K562 (cell line): Measurements from ENCODE around the gene CRB2. TPM values are rescaled to one million over a fixed set of nuclear protein-coding genes. Genes with fewer than 3 reads are reported as not detected.

Experiments used
- ATAC-seq: fragments of 200-7000 bp; cut with Tn5 transposase; 3 replicates; pipeline ENCODE4 v1.9.1; 2020; ENCODE audit warnings: moderate library complexity
- BruUV-seq: library from RNA; stranded (reverse); fragments of 400-500 nt; replicated peaks from 2 replicates; lab custom pipeline; 2021; lab: Mats Ljungman, UMichigan
- CTCF ChIA-PET: fragments of 300-600 bp; formaldehyde crosslinking; extraction: SDS; loops from one replicate; lab custom pipeline; 2021; ENCODE audit warnings: low intra/inter-chr PET ratio; lab: Yijun Ruan, JAX
- POLR2A ChIA-PET: fragments of 300-600, 350-650 bp; sonication (Branson Sonifier 250); formaldehyde crosslinking; extraction: SDS; loops from one replicate; lab custom pipeline; 2021; ENCODE audit warnings: antibody characterized with exemption, inconsistent platforms; lab: Yijun Ruan, JAX
- DNase-seq, 4 experiments: peaks; one replicate each; pipeline versions ENCODE4 v3.0.0 to v3.0.0-alpha.2; 2011 to 2018; ENCODE audit warnings: low spot score in 3 of 4, mixed read lengths in 3 of 4; ENCODE audit errors: extremely low read depth in 1 of 4
- FAIRE-seq: peaks from 2 replicates; lab custom pipeline; 2011; peaks lifted over from hg19 to GRCh38; lab: Jason Lieb, UNC
- H2AFZ ChIP-seq: 2 replicates; pipeline ENCODE4 v1.6.0; 2011; ENCODE audit warnings: low read depth, low read length, control low read depth, inconsistent platforms
- H3K27ac ChIP-seq: fragments of 200-600 bp; 3 replicates; pipeline ENCODE4 v1.8.0; 2011; ENCODE audit warnings: low read depth, mild to moderate bottlenecking, control low read depth, inconsistent platforms, low read length, moderate library complexity, mixed read lengths; ENCODE audit errors: extremely low read depth
- H3K27me3 ChIP-seq, 2 experiments: fragments of 300-600 bp in 1 of 2; 2 replicates in 1 of 2; 3 replicates in 1 of 2; pipeline versions ENCODE4 v1.6.0 to v1.8.0; 2011; ENCODE audit warnings: inconsistent platforms in 2 of 2, low read length in 2 of 2, mild to moderate bottlenecking in 1 of 2, mixed read lengths in 1 of 2, moderate library complexity in 1 of 2; ENCODE audit not compliant: control insufficient read depth in 2 of 2, insufficient read depth in 2 of 2
- H3K36me3 ChIP-seq: fragments of 300-600 bp; 3 replicates; pipeline ENCODE4 v1.8.0; 2011; ENCODE audit warnings: mild to moderate bottlenecking, low read length, inconsistent platforms; ENCODE audit not compliant: control insufficient read depth, insufficient read depth
- H3K4me1 ChIP-seq, 2 experiments: fragments of 200-600 bp in 1 of 2; replicated peaks in 1 of 2; 2 replicates in 1 of 2; 3 replicates in 1 of 2; pipeline versions ENCODE4 v1.5.1 to v1.8.0; 2011; ENCODE audit warnings: inconsistent platforms in 2 of 2, low read length in 2 of 2, mild to moderate bottlenecking in 1 of 2, mixed read lengths in 1 of 2, moderate library complexity in 1 of 2; ENCODE audit not compliant: control insufficient read depth in 2 of 2, insufficient read depth in 2 of 2
- H3K4me2 ChIP-seq: 2 replicates; pipeline ENCODE4 v1.6.1; 2011; ENCODE audit warnings: low read length, control low read depth, inconsistent platforms, mixed read lengths; ENCODE audit not compliant: insufficient read depth
- H3K4me3 ChIP-seq: fragments of 200-600 bp; sonication (generic), shearing (Covaris generic); 2 replicates; pipeline ENCODE4 v1.5.1; 2016; ENCODE audit warnings: control low read depth, inconsistent platforms
- H3K79me2 ChIP-seq: fragments of 200-600 bp; 3 replicates; pipeline ENCODE4 v1.8.0; 2011; ENCODE audit warnings: low read length, inconsistent platforms; ENCODE audit not compliant: control insufficient read depth, insufficient read depth
- H3K9ac ChIP-seq, 2 experiments: 2 replicates each; pipeline versions ENCODE4 v1.6.0 to v1.6.1; 2011; ENCODE audit warnings: low read depth in 2 of 2, low read length in 2 of 2, control low read depth in 1 of 2, inconsistent platforms in 1 of 2, mild to moderate bottlenecking in 1 of 2, mixed read lengths in 1 of 2; ENCODE audit not compliant: insufficient read depth in 1 of 2
- H3K9me1 ChIP-seq: one replicate; pipeline ENCODE4 v1.6.0; 2011; ENCODE audit warnings: inconsistent platforms, mild to moderate bottlenecking, low read length, moderate library complexity; ENCODE audit not compliant: control insufficient read depth, insufficient read depth
- H3K9me3 ChIP-seq: replicated peaks from 2 replicates; pipeline ENCODE4 v1.5.1; 2011; ENCODE audit warnings: low read depth, low read length, inconsistent platforms; ENCODE audit not compliant: control insufficient read depth, insufficient read depth
- H4K20me1 ChIP-seq: replicated peaks from 2 replicates; pipeline ENCODE4 v1.6.1; 2011; ENCODE audit warnings: low read length, inconsistent platforms, mixed read lengths; ENCODE audit not compliant: control insufficient read depth, insufficient read depth
- DMBX1 ChIP-seq: fragments of 250-450 bp; sonication (Bioruptor Pico); IDR thresholded peaks from 2 replicates; pipeline ENCODE4 v1.8.0; 2022; ENCODE audit warnings: inconsistent platforms, mild to moderate bottlenecking, moderate library complexity, borderline replicate concordance
- LCOR ChIP-seq: sonication (generic); formaldehyde crosslinking; IDR thresholded peaks from 2 replicates; pipeline ENCODE4 v1.8.0; 2022; ENCODE audit warnings: mild to moderate bottlenecking, missing genetic modification reagents
- SMARCA4 ChIP-seq: fragments of 450-650 bp; IDR thresholded peaks from 2 replicates; pipeline ENCODE4 v1.6.1; 2016
- SMARCA5 ChIP-seq: fragments of 450-650 bp; IDR thresholded peaks from 2 replicates; pipeline ENCODE4 v1.6.1; 2016
- ZNF212 ChIP-seq: fragments of 450-650 bp; formaldehyde crosslinking; IDR thresholded peaks from 2 replicates; pipeline ENCODE4 v1.4.0; 2020; ENCODE audit warnings: mild to moderate bottlenecking
- ZNF24 ChIP-seq: fragments of 450-650 bp; IDR thresholded peaks from 2 replicates; pipeline ENCODE4 v1.6.1; 2016
- ZNF282 ChIP-seq: sonication (generic); formaldehyde crosslinking; IDR thresholded peaks from 2 replicates; pipeline ENCODE4 v1.8.1; 2023; ENCODE audit warnings: missing genetic modification reagents
- WGBS: fragments of 100-300 bp; shearing (Covaris generic); methylation state at CpG from one replicate; pipeline ENCODE4 v1.1.6; 2016; ENCODE audit warnings: low coverage, mixed read lengths; ENCODE audit not compliant: insufficient coverage; ENCODE audit errors: missing lambda C conversion rate; 5-methylcytosine and 5-hydroxymethylcytosine counted together
- in situ Hi-C: fragments of 300-500 bp; cut with MboI; formaldehyde crosslinking; loops from 4 replicates; pipeline ENCODE4 v1.15.0; 2018; ENCODE audit warnings: inconsistent platforms, mixed read lengths
- intact Hi-C: fragments of 100-400 bp; cut with micrococcal nuclease; formaldehyde crosslinking; loops from 2 replicates; pipeline ENCODE4 v1.14.2; 2022
- polyA plus RNA-seq, 8 experiments: library from polyadenylated mRNA; depleted of rRNA in 4 of 8; stranded (reverse) in 5 of 8; unstranded in 3 of 8; fragments of >200 nt; fragmentation: Nextera tagmentation in 2 of 8; fragmentation: Illumina TruSeq in 1 of 8; extraction: Ambion mirVana in 2 of 8; extraction: Trizol in 1 of 8; gene quantifications; 2 replicates each; pipeline versions ENCODE4 v1.2.1 to v1.2.3, GENCODE V29; 2011 to 2014; ENCODE audit warnings: inconsistent platforms in 1 of 8, missing spikeins in 1 of 8
- total RNA-seq, 7 experiments: library from RNA; depleted of rRNA in 6 of 7; stranded (reverse); fragments of >200 nt in 6 of 7; fragmentation: Illumina TruSeq in 2 of 7; extraction: Trizol in 2 of 7; gene quantifications; 2 replicates each; pipeline versions ENCODE4 v1.2.1 to v1.2.3, GENCODE V29; 2011 to 2021; ENCODE audit warnings: low replicate concordance in 1 of 7
- TF ChIP-seq, protein P1 (sequence below): sonication (generic); formaldehyde crosslinking; IDR thresholded peaks from 2 replicates; pipeline ENCODE4 v1.8.0; 2023; ENCODE audit warnings: mild to moderate bottlenecking, missing genetic modification reagents

Gene CRB2
- total and polyA plus RNA-seq, 9 of the 15 experiments (the other 6 are each of a cell fraction or from before 2014, with no cell fraction given), result 0.13 to 1.2 (median 0.25) TPM; not detected in 2

DNA sequence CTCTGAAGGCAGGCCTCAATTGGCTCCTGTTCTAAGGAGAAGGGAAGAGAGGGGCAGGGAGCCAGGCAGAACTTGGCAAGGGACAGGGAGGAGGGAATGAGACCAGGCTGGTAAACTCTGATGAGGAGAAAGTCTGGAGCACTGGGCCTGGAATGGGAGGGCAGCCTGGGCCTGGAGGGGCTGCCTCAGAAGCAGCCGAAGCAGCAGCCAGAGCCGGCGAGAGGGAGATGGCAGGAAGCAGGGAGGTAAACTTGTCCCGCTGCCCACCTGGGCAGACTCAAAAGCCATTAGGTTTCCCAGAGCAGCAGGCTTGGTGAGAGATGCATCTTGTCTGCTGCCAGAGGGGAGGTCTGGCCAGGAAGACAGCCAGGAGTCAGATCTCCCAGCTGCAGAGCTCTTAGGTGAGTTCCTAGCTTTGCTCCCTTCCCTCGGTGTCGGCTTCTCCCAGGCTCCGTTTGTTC is 37.0 kb upstream of the CRB2 start:
- H3K4me3 ChIP-seq, result no peak overlapping the region
- TF ChIP-seq ZNF212 (CRISPR knock-in tag), result no peak
- TF ChIP-seq, protein P1, sequence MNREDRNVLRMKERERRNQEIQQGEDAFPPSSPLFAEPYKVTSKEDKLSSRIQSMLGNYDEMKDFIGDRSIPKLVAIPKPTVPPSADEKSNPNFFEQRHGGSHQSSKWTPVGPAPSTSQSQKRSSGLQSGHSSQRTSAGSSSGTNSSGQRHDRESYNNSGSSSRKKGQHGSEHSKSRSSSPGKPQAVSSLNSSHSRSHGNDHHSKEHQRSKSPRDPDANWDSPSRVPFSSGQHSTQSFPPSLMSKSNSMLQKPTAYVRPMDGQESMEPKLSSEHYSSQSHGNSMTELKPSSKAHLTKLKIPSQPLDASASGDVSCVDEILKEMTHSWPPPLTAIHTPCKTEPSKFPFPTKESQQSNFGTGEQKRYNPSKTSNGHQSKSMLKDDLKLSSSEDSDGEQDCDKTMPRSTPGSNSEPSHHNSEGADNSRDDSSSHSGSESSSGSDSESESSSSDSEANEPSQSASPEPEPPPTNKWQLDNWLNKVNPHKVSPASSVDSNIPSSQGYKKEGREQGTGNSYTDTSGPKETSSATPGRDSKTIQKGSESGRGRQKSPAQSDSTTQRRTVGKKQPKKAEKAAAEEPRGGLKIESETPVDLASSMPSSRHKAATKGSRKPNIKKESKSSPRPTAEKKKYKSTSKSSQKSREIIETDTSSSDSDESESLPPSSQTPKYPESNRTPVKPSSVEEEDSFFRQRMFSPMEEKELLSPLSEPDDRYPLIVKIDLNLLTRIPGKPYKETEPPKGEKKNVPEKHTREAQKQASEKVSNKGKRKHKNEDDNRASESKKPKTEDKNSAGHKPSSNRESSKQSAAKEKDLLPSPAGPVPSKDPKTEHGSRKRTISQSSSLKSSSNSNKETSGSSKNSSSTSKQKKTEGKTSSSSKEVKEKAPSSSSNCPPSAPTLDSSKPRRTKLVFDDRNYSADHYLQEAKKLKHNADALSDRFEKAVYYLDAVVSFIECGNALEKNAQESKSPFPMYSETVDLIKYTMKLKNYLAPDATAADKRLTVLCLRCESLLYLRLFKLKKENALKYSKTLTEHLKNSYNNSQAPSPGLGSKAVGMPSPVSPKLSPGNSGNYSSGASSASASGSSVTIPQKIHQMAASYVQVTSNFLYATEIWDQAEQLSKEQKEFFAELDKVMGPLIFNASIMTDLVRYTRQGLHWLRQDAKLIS (CRISPR knock-in tag), result no peak
- no peak for TF ChIP-seq SMARCA4
- TF ChIP-seq ZNF24, result no peak
- no peak for TF ChIP-seq SMARCA5
- no peak for TF ChIP-seq ZNF282 (CRISPR knock-in tag)
- TF ChIP-seq LCOR (CRISPR knock-in tag), result no peak
- TF ChIP-seq DMBX1 (CRISPR knock-in tag), result no peak

More for the DNA sequence above, 37.0 kb upstream of the CRB2 start:
- 78% methylated on average over 5 of the region's 7 CpGs for WGBS
- in situ Hi-C loops, result no loop called here
- ATAC-seq (no peak), FAIRE-seq (no peak), DNase-seq (no peak)
- H3K9me3 ChIP-seq, result no peaks in the 10 kb centered on the region
- BruUV-seq, result no TSS peak
- peaks cover 14 to 15% of the 10 kb centered on the region in 2 experiments; a peak in 4 of 5 replicates for H3K4me1 ChIP-seq
- CTCF ChIA-PET, result no interaction called here
- no peak overlapping the region for H3K4me2 ChIP-seq
- H2AFZ ChIP-seq, result 0 out of 2 replicates have a peak overlapping the region, but pooled peaks have one; percentile 34
- peak overlapping the region in 1 of 2 experiments; percentile 10; a peak in 1 of 4 replicates for H3K9ac ChIP-seq
- H4K20me1 ChIP-seq, result no peaks in the 10 kb centered on the region
- H3K27me3 ChIP-seq, result no peaks in the 10 kb centered on the region
- no peaks in the 10 kb centered on the region for H3K79me2 ChIP-seq
- POLR2A ChIA-PET, result interaction anchor here (0.7 to 2.9 kb wide), 6 partner anchors 8 to 22 kb away, joined by 3 to 11 read pairs (median 4); no protein-coding TSS in a partner anchor
- no peaks in the 10 kb centered on the region for H3K9me1 ChIP-seq
- no peak overlapping the region for H3K27ac ChIP-seq
- no peaks in the 10 kb centered on the region for H3K36me3 ChIP-seq
- intact Hi-C loops, result no loop called here
